Stomach (tissue), 9 donors: ENCODE data around the gene ATG4B. TPM values are rescaled to one million over a fixed set of nuclear protein-coding genes. Genes with fewer than 3 reads are reported as not detected.

Source experiments
- DNase-seq, 2 donors: peaks; one replicate each; pipeline versions ENCODE4 v3.0.0 to v3.0.0-alpha.2; 2013 to 2019
- H3K27ac ChIP-seq, 5 donors: fragments of 200-600 bp in 4 of 5; sonication (generic) in 4 of 5; one replicate each; pipeline ENCODE4 v1.5.1; 2013 to 2019; ENCODE audit warnings: mild to moderate bottlenecking in 1 of 5, moderate library complexity in 1 of 5
- H3K27me3 ChIP-seq, 3 donors: fragments of 200-600 bp; sonication (generic); one replicate each; pipeline ENCODE4 v1.5.1; 2017 to 2019; ENCODE audit warnings: mixed run types in 1 of 3
- H3K36me3 ChIP-seq, 4 donors: fragments of 200-600 bp; sonication (generic); 1 replicate in 3 of 4; 2 replicates in 1 of 4; pipeline ENCODE4 v1.5.1; 2016 to 2019
- H3K4me1 ChIP-seq, 4 donors: fragments of 200-600 bp; sonication (generic); one replicate each; pipeline ENCODE4 v1.5.1; 2016 to 2019
- H3K4me3 ChIP-seq, 4 donors: fragments of 200-600 bp; sonication (generic) in 3 of 4; one replicate each; pipeline ENCODE4 v1.5.1; 2016 to 2019; ENCODE audit warnings: mild to moderate bottlenecking in 1 of 4
- H3K9me3 ChIP-seq, 4 donors: fragments of 200-600 bp; sonication (generic); one replicate each; pipeline ENCODE4 v1.5.1; 2016 to 2019
- CTCF ChIP-seq, 7 experiments: fragments of 450-650 bp in 4 of 7; fragments of 200-600 bp in 3 of 7; sonication (generic) in 3 of 7; IDR thresholded peaks; one replicate each; pipeline ENCODE4 v1.5.1; 2016 to 2019; ENCODE audit warnings: antibody characterized with exemption in 7 of 7, control low read depth in 2 of 7, mild to moderate bottlenecking in 1 of 7
- EP300 ChIP-seq: sonication (generic); formaldehyde crosslinking; IDR thresholded peaks from one replicate; pipeline ENCODE4 v1.6.1; 2017; ENCODE audit warnings: antibody characterized with exemption
- POLR2A ChIP-seq, 4 donors: fragments of 450-650 bp; IDR thresholded peaks; one replicate each; pipeline ENCODE4 v1.6.1; 2016; ENCODE audit warnings: antibody characterized with exemption in 4 of 4, control low read depth in 2 of 4, mild to moderate bottlenecking in 1 of 4, moderate library complexity in 1 of 4
- POLR2AphosphoS5 ChIP-seq, 3 donors: sonication (generic); formaldehyde crosslinking; IDR thresholded peaks; one replicate each; pipeline ENCODE4 v1.6.1; 2016; ENCODE audit warnings: antibody characterized with exemption in 3 of 3
- WGBS, 5 donors: extraction: QIAGEN DNeasy Blood & Tissue Kit in 3 of 5; methylation state at CpG; one replicate each; pipeline versions ENCODE4 v1.1.5 to v1.1.7; 2013 to 2018; 5-methylcytosine and 5-hydroxymethylcytosine counted together
- intact Hi-C: fragments of 100-400 bp; cut with DNase I; formaldehyde crosslinking; loops from one replicate; pipeline ENCODE4 v1.15.1; 2023; ENCODE audit warnings: low total_unique reads
- polyA plus RNA-seq, 3 donors: library from polyadenylated mRNA; stranded (reverse); fragments of 200-250 nt; gene quantifications; one replicate each; pipeline ENCODE4 v1.2.3, GENCODE V29; 2013
- total RNA-seq, 5 donors: library from RNA; depleted of rRNA; stranded (reverse); fragments of >200 nt; gene quantifications; one replicate each; pipeline versions ENCODE4 v1.1.0 to v1.2.3, GENCODE V29; 2014 to 2016
- donor health status: healthy with polysubstance abuse.
- donor health status: Bipolar disorder and iron deficiency.
- donor health status: healthy.

ATG4B gene
- total and polyA plus RNA-seq, 8 donors = 31.5 to 162 (median 61.2) TPM

- Histone ChIP-seq H3K36me3 (peaks cover 11 to 96% (median 93%) of the 10 kb centered on the region in 4 donors), H3K4me1 (peaks cover 0 to 10% (median 4%) of the 10 kb centered on the region in 4 donors), H3K4me3 (no peak overlapping the region), H3K9me3 (no peaks in the 10 kb centered on the region), H3K27me3 (no peaks in the 10 kb centered on the region), H3K27ac (no peak overlapping the region)
- TF ChIP-seq EP300 (no peak), POLR2AphosphoS5 (IDR thresholded peaks at IDR 0.05) (no peak), POLR2A (IDR thresholded peaks at IDR 0.05) (no peak), CTCF (IDR thresholded peaks at IDR 0.05) (no peak)
- intact Hi-C loops = no loop called here
- DNase-seq = no peak
- 85 to 97% (median 91%) methylated on average over 23 to 24 of the region's 24 CpGs for WGBS, 5 donors
These were observed 39.9 kb downstream of the ATG4B start for GRCh38 chr2:241677392-241677791.

DNA sequence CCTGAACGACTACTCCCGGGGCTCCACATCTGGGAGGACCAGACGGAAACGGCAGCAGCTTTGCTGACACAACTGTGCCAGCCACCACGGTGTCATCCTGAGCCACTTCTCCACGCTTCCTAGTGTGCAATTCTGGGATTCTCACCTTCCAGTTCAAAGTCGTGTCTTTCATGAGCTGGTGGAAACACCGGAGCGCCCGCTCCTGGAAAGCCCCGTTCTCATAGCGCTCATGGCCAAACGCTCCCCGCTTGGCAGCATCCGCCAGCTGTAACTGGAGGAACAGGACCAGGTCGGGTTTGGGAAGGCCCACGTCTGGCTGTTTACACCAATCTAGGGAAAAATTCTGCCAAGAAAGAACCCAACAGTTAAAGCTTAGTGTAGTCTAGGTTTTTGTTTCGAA, 40.8 kb downstream of the ATG4B start:
- DNase-seq = no peak
- no peak overlapping the region for H3K4me3 ChIP-seq
- H3K27me3 ChIP-seq = no peaks in the 10 kb centered on the region
- H3K27ac ChIP-seq = no peak overlapping the region
- no peak for TF ChIP-seq POLR2A (IDR thresholded peaks at IDR 0.05)
- TF ChIP-seq POLR2AphosphoS5 (IDR thresholded peaks at IDR 0.05) = no peak
- no peak for TF ChIP-seq EP300
- no peak for TF ChIP-seq CTCF (IDR thresholded peaks at IDR 0.05)
- peaks cover 0 to 10% (median 4%) of the 10 kb centered on the region in 4 donors for H3K4me1 ChIP-seq
- H3K9me3 ChIP-seq = no peaks in the 10 kb centered on the region
- WGBS, 5 donors = 89 to 94% (median 91%) methylated on average over 18 of the region's 18 CpGs
- peaks cover 11 to 95% (median 86%) of the 10 kb centered on the region in 4 donors for H3K36me3 ChIP-seq
- intact Hi-C loops = no loop called here

GRCh38 chr2:241678784-241679540, 41.5 kb downstream of the ATG4B start:
- no peak for DNase-seq
- H3K4me3 ChIP-seq = no peak overlapping the region
- WGBS, 5 donors = 83 to 89% (median 87%) methylated on average over 22 of the region's 22 CpGs
- no peaks in the 10 kb centered on the region for H3K9me3 ChIP-seq
- H3K27me3 ChIP-seq = no peaks in the 10 kb centered on the region
- no peak overlapping the region for H3K27ac ChIP-seq
- peaks cover 0 to 10% (median 4%) of the 10 kb centered on the region in 4 donors for H3K4me1 ChIP-seq
- TF ChIP-seq POLR2A (IDR thresholded peaks at IDR 0.05) (no peak), POLR2AphosphoS5 (IDR thresholded peaks at IDR 0.05) (no peak), EP300 (no peak), CTCF (IDR thresholded peaks at IDR 0.05) (no peak)
- intact Hi-C loops = no loop called here
- peaks cover 11 to 99% (median 84%) of the 10 kb centered on the region in 4 donors for H3K36me3 ChIP-seq

DNA sequence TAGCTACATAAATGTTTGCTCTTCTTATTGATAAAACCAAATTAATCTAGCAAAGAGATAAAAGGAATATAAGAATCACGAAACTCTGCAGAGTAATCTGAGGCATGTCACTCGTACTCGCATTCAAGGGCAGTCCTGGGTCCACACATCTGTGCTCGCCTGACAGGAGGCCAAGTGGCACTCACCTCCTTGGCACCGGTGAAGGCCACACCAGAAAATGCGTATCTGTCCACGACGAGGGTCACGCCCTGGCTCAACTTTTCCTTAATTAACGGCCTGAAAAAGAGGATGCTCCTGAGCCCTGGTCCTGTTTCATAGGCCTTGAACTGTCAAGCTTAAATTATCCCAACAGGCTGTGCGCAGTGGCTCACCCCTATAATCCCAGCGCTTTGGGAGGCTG, 42.6 kb downstream of the ATG4B start:
- H3K4me1 ChIP-seq = peaks cover 0 to 12% (median 5%) of the 10 kb centered on the region in 4 donors
- no peak for DNase-seq
- H3K9me3 ChIP-seq = no peaks in the 10 kb centered on the region
- H3K27me3 ChIP-seq = no peaks in the 10 kb centered on the region
- TF ChIP-seq EP300 (no peak), CTCF (IDR thresholded peaks at IDR 0.05) (no peak), POLR2A (IDR thresholded peaks at IDR 0.05) (no peak), POLR2AphosphoS5 (IDR thresholded peaks at IDR 0.05) (no peak)
- intact Hi-C loops = no loop called here
- no peak overlapping the region for H3K27ac ChIP-seq
- H3K4me3 ChIP-seq = no peak overlapping the region
- peaks cover 11 to 88% (median 77%) of the 10 kb centered on the region in 4 donors for H3K36me3 ChIP-seq
- 84 to 91% (median 88%) methylated on average over 12 of the region's 12 CpGs for whole genome bisulfite sequencing, 5 donors
